GM18867 (cell line): ENCODE data around the gene RNF214.
"Not testable (repeated sequence)": the region's sequence is repeated elsewhere in the genome, so short reads cannot be mapped to it uniquely, and the experiment has no call there.

Source experiments
- ATAC-seq: cut with Tn5 transposase; IDR thresholded peaks from one replicate; pipeline ENCODE4 v1.9.1; 2021; ENCODE audit warnings: mild to moderate bottlenecking, moderate library complexity; ENCODE audit not compliant: unreplicated experiment

RNF214 gene

GRCh38 chr11:117197516-117198456 is 34.7 kb upstream of the RNF214 start:
- ATAC-seq = no peak

- no peak for ATAC-seq
Measured at GRCh38 chr11:117198613-117199012, 33.9 kb upstream of the RNF214 start.

- ATAC-seq = no peak
Measured at GRCh38 chr11:117199053-117199915, 33.2 kb upstream of the RNF214 start, which contains the start of gene TAGLN. TSS of gene TAGLN (plus strand) at chr11:117199370. CDS start at chr11:117203014, 3,644 bp downstream.

- no peak for ATAC-seq
Measured at GRCh38 chr11:117199916-117200812, 32.3 kb upstream of the RNF214 start.

GRCh38 chr11:117200813-117201657 is 31.4 kb upstream of the RNF214 start:
- ATAC-seq = no peak

- ATAC-seq = no peak
Measured at GRCh38 chr11:117201658-117202305, 30.7 kb upstream of the RNF214 start.

- no peak for ATAC-seq
Measured at GRCh38 chr11:117202386-117203068, 29.9 kb upstream of the RNF214 start.

GRCh38 chr11:117203069-117203407 is 29.4 kb upstream of the RNF214 start:
- ATAC-seq = no peak

GRCh38 chr11:117204283-117205080 is 28.0 kb upstream of the RNF214 start:
- ATAC-seq = no peak

GRCh38 chr11:117205211-117205818 is 27.2 kb upstream of the RNF214 start:
- no peak for ATAC-seq

GRCh38 chr11:117206111-117206510 is 26.4 kb upstream of the RNF214 start:
- ATAC-seq = not testable (repeated sequence)

GRCh38 chr11:117206859-117207258 is 25.6 kb upstream of the RNF214 start:
- not testable (repeated sequence) for ATAC-seq

- not testable (repeated sequence) for ATAC-seq
Measured at GRCh38 chr11:117207481-117207880, 25.0 kb upstream of the RNF214 start.

- not testable (repeated sequence) for ATAC-seq
Measured at GRCh38 chr11:117208710-117209109, 23.8 kb upstream of the RNF214 start.

GRCh38 chr11:117209351-117210125 is 22.9 kb upstream of the RNF214 start:
- not testable (repeated sequence) for ATAC-seq

- no peak for ATAC-seq
Measured at GRCh38 chr11:117210620-117211019, 21.9 kb upstream of the RNF214 start.
